ENCODE data around the gene PLEK. TPM values are rescaled to one million over a fixed set of nuclear protein-coding genes. Genes with fewer than 3 reads are reported as not detected.

The PLEK gene
- total and polyA plus RNA-seq, 2 donors (not counting 3 experiments of a cell fraction or from before 2014, with no cell fraction given) = 0.03 to 0.11 TPM

Other genes starting within 250 kb of the PLEK start
- gene PNO1, start 207.4 kb upstream of the PLEK start, total RNA-seq = 19.9 and 25.6 TPM in 2 replicates
- 9.4 and 9.9 TPM in 2 replicates for gene PNO1, start 207.4 kb upstream of the PLEK start, polyA plus RNA-seq
- gene PPP3R1, start 112.8 kb upstream of the PLEK start, total RNA-seq = 61.9 and 62.2 TPM in 2 replicates
- gene PPP3R1, start 112.8 kb upstream of the PLEK start, polyA plus RNA-seq = 5.1 and 8.4 TPM in 2 replicates
- gene CNRIP1, start 45.3 kb upstream of the PLEK start, total RNA-seq = 73.8 and 74.6 TPM in 2 replicates
- gene CNRIP1, start 45.3 kb upstream of the PLEK start, polyA plus RNA-seq = 88.6 and 98.9 TPM in 2 replicates
- 0.73 and 0.83 TPM in 2 replicates for gene FBXO48, start 102.0 kb downstream of the PLEK start, total RNA-seq
- gene FBXO48, start 102.0 kb downstream of the PLEK start, polyA plus RNA-seq = 0.46 and 0.48 TPM in 2 replicates
- 2.3 and 2.4 TPM in 2 replicates for gene APLF, start 102.3 kb downstream of the PLEK start, total RNA-seq
- gene APLF, start 102.3 kb downstream of the PLEK start, polyA plus RNA-seq = 0.70 and 0.75 TPM in 2 replicates